ENCODE data around the gene PHC3. TPM values are rescaled to one million over a fixed set of nuclear protein-coding genes. Genes with fewer than 3 reads are reported as not detected.

Gene PHC3
- total RNA-seq, 1 experiment from 2014 or later: 55.4 TPM

GRCh38 chr3:170159933-170160332, 21.6 kb downstream of the PHC3 start:
- Histone ChIP-seq H3K27ac (ENCODE audit: low read depth, low read length, poor library complexity, severe bottlenecking) (peak overlapping the region; percentile 18), H3K36me3 (ENCODE audit: insufficient read depth, low read length, poor library complexity, severe bottlenecking) (peaks cover 28% of the 10 kb centered on the region), H3K27me3 (replicated peaks; ENCODE audit: insufficient read depth, low read depth, low read length, poor library complexity) (no peaks in the 10 kb centered on the region), H3K4me3 (ENCODE audit: low read depth, low read length, poor library complexity, severe bottlenecking) (no peak overlapping the region), H3K4me1 (ENCODE audit: insufficient read depth, low read length, poor library complexity, severe bottlenecking) (no peaks in the 10 kb centered on the region), H3K9me3 (ENCODE audit: low read depth, low read length, poor library complexity, severe bottlenecking) (no peaks in the 10 kb centered on the region)
- BruUV-seq (replicated peaks): no TSS peak
- no peak for DNase-seq (ENCODE audit: low spot score)
- ChIA-PET POLR2A (ENCODE audit: low non-redundant PET) (no interaction called here), CTCF (no interaction called here)
- intact Hi-C loops (cut with micrococcal nuclease; ENCODE audit: unreplicated experiment): no loop called here
- TF ChIP-seq CTCF (conservative IDR thresholded peaks at IDR 0.05; ENCODE audit: low read depth, low read length) (no peak), EZH2 (IDR thresholded peaks at IDR 0.05; ENCODE audit: borderline replicate concordance, low read depth, low read length, poor library complexity, severe bottlenecking) (no peak)

DNA sequence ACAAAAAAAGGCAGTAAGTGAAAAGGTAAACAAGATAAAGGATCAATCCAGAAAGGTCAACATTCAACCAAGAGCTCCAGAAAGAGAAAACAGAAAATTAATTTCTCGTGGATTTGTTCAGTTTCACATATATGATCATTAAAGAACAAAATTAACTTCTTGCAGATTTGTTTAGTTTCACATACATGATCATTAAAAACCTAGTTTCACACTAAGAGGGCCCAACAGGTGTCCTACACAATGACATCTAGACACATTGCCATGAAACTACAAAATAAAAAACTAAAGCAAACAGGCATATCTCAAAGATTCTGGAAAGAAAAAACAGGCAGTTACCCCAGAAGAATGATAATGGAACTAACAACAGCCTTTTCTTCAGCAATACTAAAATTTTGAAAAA, 22.1 kb downstream of the PHC3 start:
- POLR2A ChIA-PET (ENCODE audit: low non-redundant PET): interaction anchor here (0.7 kb wide), 1 partner anchor 1584 kb away, joined by 5 read pairs; no protein-coding TSS in a partner anchor
- BruUV-seq (replicated peaks): no TSS peak

GRCh38 chr3:170155604-170156003, 25.9 kb downstream of the PHC3 start:
- POLR2A ChIA-PET (ENCODE audit: low non-redundant PET): no interaction called here
- no peak overlapping the region for H3K4me3 ChIP-seq (ENCODE audit: low read depth, low read length, poor library complexity, severe bottlenecking)
- no peaks in the 10 kb centered on the region for H3K27me3 ChIP-seq (replicated peaks; ENCODE audit: insufficient read depth, low read depth, low read length, poor library complexity)
- CTCF ChIA-PET: no interaction called here
- BruUV-seq (replicated peaks): no TSS peak
- H3K4me1 ChIP-seq (ENCODE audit: insufficient read depth, low read length, poor library complexity, severe bottlenecking): no peaks in the 10 kb centered on the region
- DNase-seq (ENCODE audit: low spot score): no peak
- H3K36me3 ChIP-seq (ENCODE audit: insufficient read depth, low read length, poor library complexity, severe bottlenecking): peaks cover 7% of the 10 kb centered on the region
- H3K9me3 ChIP-seq (ENCODE audit: low read depth, low read length, poor library complexity, severe bottlenecking): no peaks in the 10 kb centered on the region
- TF ChIP-seq EZH2 (IDR thresholded peaks at IDR 0.05; ENCODE audit: borderline replicate concordance, low read depth, low read length, poor library complexity, severe bottlenecking): no peak
- TF ChIP-seq CTCF (conservative IDR thresholded peaks at IDR 0.05; ENCODE audit: low read depth, low read length): no peak
- H3K27ac ChIP-seq (ENCODE audit: low read depth, low read length, poor library complexity, severe bottlenecking): no peak overlapping the region
- intact Hi-C loops (cut with micrococcal nuclease; ENCODE audit: unreplicated experiment): no loop called here

More for the DNA sequence above, 22.1 kb downstream of the PHC3 start:
- no peak overlapping the region for H3K4me3 ChIP-seq (ENCODE audit: low read depth, low read length, poor library complexity, severe bottlenecking)
- no peak for DNase-seq (ENCODE audit: low spot score)
- peaks cover 28% of the 10 kb centered on the region for H3K36me3 ChIP-seq (ENCODE audit: insufficient read depth, low read length, poor library complexity, severe bottlenecking)
- no peak for TF ChIP-seq EZH2 (IDR thresholded peaks at IDR 0.05; ENCODE audit: borderline replicate concordance, low read depth, low read length, poor library complexity, severe bottlenecking)
- TF ChIP-seq CTCF (conservative IDR thresholded peaks at IDR 0.05; ENCODE audit: low read depth, low read length): no peak
- CTCF ChIA-PET: no interaction called here
- H3K27ac ChIP-seq (ENCODE audit: low read depth, low read length, poor library complexity, severe bottlenecking): peak overlapping the region; percentile 18
- H3K4me1 ChIP-seq (ENCODE audit: insufficient read depth, low read length, poor library complexity, severe bottlenecking): no peaks in the 10 kb centered on the region
- intact Hi-C loops (cut with micrococcal nuclease; ENCODE audit: unreplicated experiment): no loop called here
- H3K9me3 ChIP-seq (ENCODE audit: low read depth, low read length, poor library complexity, severe bottlenecking): no peaks in the 10 kb centered on the region
- H3K27me3 ChIP-seq (replicated peaks; ENCODE audit: insufficient read depth, low read depth, low read length, poor library complexity): no peaks in the 10 kb centered on the region
